K562 (cell line): ENCODE data around the gene FAM161A. TPM values are rescaled to one million over a fixed set of nuclear protein-coding genes. Genes with fewer than 3 reads are reported as not detected.

ENCODE experiments used
- BHLHE40 ChIP-seq: IDR thresholded peaks from 2 replicates; pipeline ENCODE4 v1.6.1; 2011; ENCODE audit warnings: low read length, improper control_type of control experiment
- CHCHD3 ChIP-seq: fragments of 250-450 bp; sonication (Bioruptor Pico); IDR thresholded peaks from 2 replicates; pipeline ENCODE4 v2.1.2; 2022; ENCODE audit warnings: mild to moderate bottlenecking
- CTBP1 ChIP-seq: fragments of 450-650 bp; IDR thresholded peaks from 2 replicates; pipeline ENCODE4 v1.6.1; 2016; ENCODE audit warnings: borderline replicate concordance
- EGR1 ChIP-seq: fragments of 450-650 bp; conservative IDR thresholded peaks from 2 replicates; pipeline ENCODE4 v1.6.1; 2017; ENCODE audit warnings: mild to moderate bottlenecking
- KDM1A ChIP-seq, 2 experiments: fragments of 450-650 bp; IDR thresholded peaks; 2 replicates each; pipeline ENCODE4 v1.6.1; 2016; ENCODE audit warnings: mild to moderate bottlenecking in 2 of 2
- MAZ ChIP-seq, 2 experiments: fragments of 450-650 bp in 1 of 2; sonication (generic) in 1 of 2; formaldehyde crosslinking; IDR thresholded peaks in 1 of 2; conservative IDR thresholded peaks in 1 of 2; 2 replicates each; pipeline versions ENCODE4 v1.4.0 to v1.5.0; 2020; ENCODE audit warnings: mild to moderate bottlenecking in 1 of 2, missing genetic modification reagents in 1 of 2
- MECOM ChIP-seq: fragments of 250-450 bp; sonication (Bioruptor Pico); IDR thresholded peaks from 2 replicates; pipeline ENCODE4 v1.8.0; 2022; ENCODE audit warnings: inconsistent platforms
- MGA ChIP-seq: fragments of 450-650 bp; IDR thresholded peaks from 2 replicates; pipeline ENCODE4 v1.6.1; 2016; ENCODE audit warnings: mild to moderate bottlenecking, moderate library complexity
- RAD51 ChIP-seq: fragments of 450-650 bp; IDR thresholded peaks from 2 replicates; pipeline ENCODE4 v1.7.1; 2016; ENCODE audit warnings: low read depth, mild to moderate bottlenecking, borderline replicate concordance
- SMARCE1 ChIP-seq: fragments of 450-650 bp; IDR thresholded peaks from 2 replicates; pipeline ENCODE4 v1.7.1; 2016; ENCODE audit warnings: mild to moderate bottlenecking
- ZBTB33 ChIP-seq: sonication (generic); formaldehyde crosslinking; IDR thresholded peaks from 2 replicates; pipeline ENCODE4 v1.8.1; 2023; ENCODE audit warnings: mild to moderate bottlenecking, missing genetic modification reagents
- ZNF124 ChIP-seq: sonication (generic); formaldehyde crosslinking; IDR thresholded peaks from 2 replicates; pipeline ENCODE4 v1.8.1; 2022; ENCODE audit warnings: missing genetic modification reagents
- ZNF444 ChIP-seq: fragments of 250-450 bp; sonication (Bioruptor Pico); IDR thresholded peaks from 2 replicates; pipeline ENCODE4 v1.4.0; 2020; ENCODE audit warnings: mild to moderate bottlenecking, moderate library complexity
- polyA plus RNA-seq, 8 experiments: library from polyadenylated mRNA; depleted of rRNA in 4 of 8; stranded (reverse) in 5 of 8; unstranded in 3 of 8; fragments of >200 nt; fragmentation: Nextera tagmentation in 2 of 8; fragmentation: Illumina TruSeq in 1 of 8; extraction: Ambion mirVana in 2 of 8; extraction: Trizol in 1 of 8; gene quantifications; 2 replicates each; pipeline versions ENCODE4 v1.2.1 to v1.2.3, GENCODE V29; 2011 to 2014; ENCODE audit warnings: inconsistent platforms in 1 of 8, missing spikeins in 1 of 8
- total RNA-seq, 7 experiments: library from RNA; depleted of rRNA in 6 of 7; stranded (reverse); fragments of >200 nt in 6 of 7; fragmentation: Illumina TruSeq in 2 of 7; extraction: Trizol in 2 of 7; gene quantifications; 2 replicates each; pipeline versions ENCODE4 v1.2.1 to v1.2.3, GENCODE V29; 2011 to 2021; ENCODE audit warnings: low replicate concordance in 1 of 7
- TF ChIP-seq, protein P1 (sequence below): sonication (generic); formaldehyde crosslinking; IDR thresholded peaks from 2 replicates; pipeline ENCODE4 v1.8.0; 2022; ENCODE audit warnings: mild to moderate bottlenecking, missing genetic modification reagents, borderline replicate concordance

Gene FAM161A
- total and polyA plus RNA-seq, 9 of the 15 experiments (the other 6 are each of a cell fraction or from before 2014, with no cell fraction given), result 0.27 to 1.4 (median 0.80) TPM

DNA sequence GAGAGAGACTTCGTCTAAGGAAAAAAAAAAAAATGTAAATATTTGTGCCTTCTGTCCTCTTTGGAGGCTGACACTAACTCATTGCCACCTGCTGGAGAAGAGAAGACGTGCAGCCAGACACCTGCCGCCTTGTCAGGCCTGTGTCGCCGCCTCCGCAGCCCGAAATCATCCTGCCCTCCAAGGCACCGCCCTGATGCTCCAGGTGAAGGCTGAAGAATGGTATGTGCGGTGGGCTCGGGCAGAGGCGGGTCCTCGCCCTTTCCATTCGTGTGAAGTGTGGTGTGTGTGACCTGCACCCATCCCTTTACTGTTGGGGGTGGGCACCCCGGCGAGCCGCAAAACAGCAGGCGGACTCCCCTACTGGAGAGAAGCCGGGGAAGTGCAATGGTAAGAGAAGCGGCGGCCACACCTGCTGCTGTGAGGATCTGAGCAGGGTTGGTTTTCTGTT, 60.4 kb downstream of the FAM161A start (continued):
- no peak for TF ChIP-seq MGA
- TF ChIP-seq CTBP1, result peak; percentile 76
- TF ChIP-seq CHCHD3, result no peak
- no peak for TF ChIP-seq ZNF444 (CRISPR knock-in tag)
- 0 out of 2 replicates have a peak, but pooled peaks have one; percentile 36 for TF ChIP-seq ZBTB33 (CRISPR knock-in tag)
- TF ChIP-seq BHLHE40, result no peak
- TF ChIP-seq MECOM (CRISPR knock-in tag), result no peak
- TF ChIP-seq SMARCE1, result no peak
- TF ChIP-seq KDM1A (IDR thresholded peaks at IDR 0.05), result no peak
- TF ChIP-seq MAZ (CRISPR knock-in tag; conservative IDR thresholded peaks at IDR 0.05 in 1 of 2, IDR thresholded peaks at IDR 0.05 in 1 of 2), result no peak
- TF ChIP-seq RAD51, result no peak
- TF ChIP-seq ZNF124, result no peak
- TF ChIP-seq, protein P1, sequence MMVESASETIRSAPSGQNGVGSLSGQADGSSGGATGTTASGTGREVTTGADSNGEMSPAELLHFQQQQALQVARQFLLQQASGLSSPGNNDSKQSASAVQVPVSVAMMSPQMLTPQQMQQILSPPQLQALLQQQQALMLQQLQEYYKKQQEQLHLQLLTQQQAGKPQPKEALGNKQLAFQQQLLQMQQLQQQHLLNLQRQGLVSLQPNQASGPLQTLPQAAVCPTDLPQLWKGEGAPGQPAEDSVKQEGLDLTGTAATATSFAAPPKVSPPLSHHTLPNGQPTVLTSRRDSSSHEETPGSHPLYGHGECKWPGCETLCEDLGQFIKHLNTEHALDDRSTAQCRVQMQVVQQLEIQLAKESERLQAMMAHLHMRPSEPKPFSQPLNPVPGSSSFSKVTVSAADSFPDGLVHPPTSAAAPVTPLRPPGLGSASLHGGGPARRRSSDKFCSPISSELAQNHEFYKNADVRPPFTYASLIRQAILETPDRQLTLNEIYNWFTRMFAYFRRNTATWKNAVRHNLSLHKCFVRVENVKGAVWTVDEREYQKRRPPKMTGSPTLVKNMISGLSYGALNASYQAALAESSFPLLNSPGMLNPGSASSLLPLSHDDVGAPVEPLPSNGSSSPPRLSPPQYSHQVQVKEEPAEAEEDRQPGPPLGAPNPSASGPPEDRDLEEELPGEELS (CRISPR knock-in tag), result no peak
- TF ChIP-seq EGR1, result peak; percentile 71
